Right lobe of liver (tissue), 4 donors: ENCODE results near the gene ZNF394.

Experiments
- CTCF ChIP-seq, 4 donors: fragments of 200-600 bp in 3 of 4; fragments of 450-650 bp in 1 of 4; IDR thresholded peaks; one replicate each; pipeline versions ENCODE4 v1.5.1 to v1.8.0; 2016 to 2022; ENCODE audit warnings: antibody characterized with exemption in 4 of 4, mild to moderate bottlenecking in 2 of 4
- POLR2A ChIP-seq: fragments of 450-650 bp; IDR thresholded peaks from one replicate; pipeline ENCODE4 v1.6.1; 2017; ENCODE audit warnings: antibody characterized with exemption, mild to moderate bottlenecking
- donor health status: DM: no; HTN: no; CAD: no.
- donor health status: DM: no; HTN: no; CAD: no.
- donor health status: DM: no; HTN: yes; CAD: no.

DNA sequence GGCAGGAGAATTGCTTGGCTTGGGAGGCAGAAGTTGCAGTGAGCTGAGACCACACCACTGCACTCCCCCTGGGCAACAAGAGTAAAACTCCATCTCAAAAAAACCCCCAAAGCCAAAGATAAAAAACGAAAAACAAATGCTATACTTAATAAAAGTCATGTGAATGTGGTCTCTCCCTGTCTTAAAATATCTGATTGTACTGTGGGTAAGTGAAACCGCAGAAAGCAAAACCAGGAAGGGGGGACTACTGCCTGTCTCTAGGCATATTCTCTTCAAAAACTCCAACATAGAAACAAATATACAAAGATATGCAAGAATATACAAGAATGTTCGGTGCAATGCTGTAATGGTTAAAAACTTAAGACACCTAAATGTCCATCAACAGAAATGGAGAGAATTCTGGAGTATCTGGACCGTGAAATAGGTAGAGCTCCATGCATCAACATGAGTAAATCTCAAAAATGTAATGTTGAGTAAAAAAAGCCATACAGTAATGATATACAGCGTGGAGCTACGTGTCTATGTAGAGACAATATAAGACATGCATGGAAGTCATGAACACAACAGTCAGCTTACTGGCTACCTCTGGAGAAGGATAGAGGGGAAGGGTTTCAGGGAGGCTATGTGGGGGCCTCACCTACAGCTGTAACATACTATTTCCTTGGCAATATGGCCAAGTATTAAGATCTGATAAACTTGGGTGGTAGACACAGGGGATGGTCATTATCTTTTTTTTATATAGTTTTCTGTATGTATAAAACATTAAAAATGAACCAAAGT is 2.1 kb downstream of the ZNF394 start:
- TF ChIP-seq CTCF (IDR thresholded peaks at IDR 0.05) (no peak), POLR2A (no peak)
